HepG2 (cell line): ENCODE measurements around the gene SEC14L1. TPM values are rescaled to one million over a fixed set of nuclear protein-coding genes. Genes with fewer than 3 reads are reported as not detected.

ENCODE experiments used
- DNMT3B ChIP-seq: conservative IDR thresholded peaks from 2 replicates; pipeline ENCODE4 v1.6.1; 2016; ENCODE audit warnings: missing biosample characterization, control low read depth
- FOXA3 ChIP-seq: IDR thresholded peaks from 2 replicates; pipeline ENCODE4 v1.6.1; 2016; ENCODE audit warnings: missing genetic modification reagents, missing compliant biosample characterization
- HNRNPL ChIP-seq: fragments of 200-400 bp; formaldehyde crosslinking; IDR thresholded peaks from 2 replicates; pipeline ENCODE4 v1.6.1; 2017; ENCODE audit warnings: mild to moderate bottlenecking, low read depth, low read length
- PHF5A ChIP-seq: IDR thresholded peaks from one replicate; pipeline ENCODE4 v1.6.1; 2018; ENCODE audit warnings: low read depth, missing genetic modification reagents; ENCODE audit not compliant: unreplicated experiment
- ZNF598 ChIP-seq: sonication (generic); formaldehyde crosslinking; IDR thresholded peaks from 2 replicates; pipeline ENCODE4 v1.5.1; 2020; ENCODE audit warnings: mild to moderate bottlenecking, missing genetic modification reagents, borderline replicate concordance
- polyA plus RNA-seq, 8 experiments: library from polyadenylated mRNA; depleted of rRNA in 3 of 8; stranded (reverse) in 7 of 8; unstranded in 1 of 8; fragments of >200 nt; fragmentation: Illumina TruSeq in 4 of 8; extraction: Trizol in 4 of 8; gene quantifications; 2 replicates each; pipeline versions ENCODE4 v1.2.1 to v1.2.3, GENCODE V29; 2011 to 2016; ENCODE audit warnings: low read depth in 4 of 8, missing spikeins in 1 of 8, mixed read lengths in 1 of 8; ENCODE audit not compliant: insufficient read depth in 1 of 8
- total RNA-seq, 5 experiments: library from RNA; depleted of rRNA; stranded (reverse); fragments of >200 nt; fragmentation: Illumina TruSeq; extraction: Trizol; gene quantifications; 2 replicates each; pipeline ENCODE4 v1.2.3, GENCODE V29; 2016; ENCODE audit warnings: low read depth in 1 of 5
- TF ChIP-seq, protein P1 (sequence below): sonication (generic); formaldehyde crosslinking; IDR thresholded peaks from 2 replicates; pipeline ENCODE4 v1.9.0; 2022; ENCODE audit warnings: low read depth, missing genetic modification reagents
- TF ChIP-seq, protein P2 (sequence below): sonication (generic); formaldehyde crosslinking; IDR thresholded peaks from 2 replicates; pipeline ENCODE4 v1.5.1; 2020; ENCODE audit warnings: mild to moderate bottlenecking, missing genetic modification reagents, borderline replicate concordance
- TF ChIP-seq, protein P3 (sequence below): sonication (generic); formaldehyde crosslinking; IDR thresholded peaks from 2 replicates; pipeline ENCODE4 v1.8.1; 2023; ENCODE audit warnings: mild to moderate bottlenecking, inconsistent platforms, moderate library complexity, missing genetic modification reagents, borderline replicate concordance
- TF ChIP-seq, protein P4 (sequence below): sonication (generic); formaldehyde crosslinking; IDR thresholded peaks from 2 replicates; pipeline ENCODE4 v1.4.0; 2020; ENCODE audit warnings: missing genetic modification reagents
- TF ChIP-seq, protein P5 (sequence below): sonication (generic); formaldehyde crosslinking; IDR thresholded peaks from 2 replicates; pipeline ENCODE4 v1.8.0; 2022; ENCODE audit warnings: missing genetic modification reagents, mild to moderate bottlenecking, moderate library complexity, borderline replicate concordance
- TF ChIP-seq, protein P6 (sequence below): sonication (generic); formaldehyde crosslinking; IDR thresholded peaks from 2 replicates; pipeline ENCODE4 v1.5.0; 2020; ENCODE audit warnings: missing genetic modification reagents, mild to moderate bottlenecking, borderline replicate concordance
- TF ChIP-seq, protein P7 (sequence below): sonication (generic); formaldehyde crosslinking; IDR thresholded peaks from 2 replicates; pipeline ENCODE4; 2020; ENCODE audit warnings: missing genetic modification reagents, mild to moderate bottlenecking, borderline replicate concordance

The SEC14L1 gene
- total and polyA plus RNA-seq, 2 of the 13 experiments (the other 11 are each of a cell fraction or from before 2014, with no cell fraction given) = 26.3 to 43.9 TPM

DNA sequence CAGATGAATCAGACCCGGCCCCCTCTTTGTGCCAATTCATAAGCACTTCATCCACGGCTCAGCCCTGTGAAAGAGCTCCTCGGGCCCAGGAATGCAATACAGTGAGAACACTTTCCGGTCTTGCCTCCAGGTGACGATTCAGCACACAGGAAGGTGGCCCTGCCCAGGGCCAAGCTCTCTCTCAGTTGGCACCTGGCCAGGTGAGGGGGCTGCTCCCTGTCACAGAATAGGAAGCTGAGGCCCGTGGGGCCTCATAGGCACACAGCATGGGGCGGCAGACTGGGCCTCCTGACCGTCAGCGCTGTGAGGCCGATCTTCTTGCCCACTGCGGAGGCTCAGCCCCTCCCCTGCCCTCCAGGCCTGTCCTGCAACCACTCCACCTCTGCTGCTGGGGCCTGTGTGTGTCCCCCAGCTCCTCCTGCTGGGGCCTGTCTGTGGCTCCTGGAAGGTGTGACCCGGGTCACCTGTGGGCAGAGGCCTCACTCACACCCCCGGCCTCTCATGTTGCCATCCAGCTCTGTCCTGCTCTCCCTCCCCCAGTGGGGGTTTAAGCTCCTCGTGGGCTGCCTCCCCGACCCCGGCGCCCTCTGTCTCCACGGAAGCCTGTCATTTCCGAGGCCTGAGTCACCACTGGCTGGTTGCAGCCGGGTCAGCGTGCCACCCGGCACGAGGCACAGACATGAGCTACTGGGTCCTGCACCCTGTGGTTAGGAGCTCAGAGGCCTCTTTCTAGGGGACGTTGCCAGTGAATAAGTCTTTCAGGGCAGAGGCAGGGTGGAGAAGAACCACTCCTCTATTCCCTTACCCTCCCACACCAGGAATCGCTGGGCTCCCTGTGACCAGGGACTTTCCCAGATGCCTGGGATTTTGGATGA lies 114.4 kb downstream of the SEC14L1 start (continued):
- TF ChIP-seq, protein P1, sequence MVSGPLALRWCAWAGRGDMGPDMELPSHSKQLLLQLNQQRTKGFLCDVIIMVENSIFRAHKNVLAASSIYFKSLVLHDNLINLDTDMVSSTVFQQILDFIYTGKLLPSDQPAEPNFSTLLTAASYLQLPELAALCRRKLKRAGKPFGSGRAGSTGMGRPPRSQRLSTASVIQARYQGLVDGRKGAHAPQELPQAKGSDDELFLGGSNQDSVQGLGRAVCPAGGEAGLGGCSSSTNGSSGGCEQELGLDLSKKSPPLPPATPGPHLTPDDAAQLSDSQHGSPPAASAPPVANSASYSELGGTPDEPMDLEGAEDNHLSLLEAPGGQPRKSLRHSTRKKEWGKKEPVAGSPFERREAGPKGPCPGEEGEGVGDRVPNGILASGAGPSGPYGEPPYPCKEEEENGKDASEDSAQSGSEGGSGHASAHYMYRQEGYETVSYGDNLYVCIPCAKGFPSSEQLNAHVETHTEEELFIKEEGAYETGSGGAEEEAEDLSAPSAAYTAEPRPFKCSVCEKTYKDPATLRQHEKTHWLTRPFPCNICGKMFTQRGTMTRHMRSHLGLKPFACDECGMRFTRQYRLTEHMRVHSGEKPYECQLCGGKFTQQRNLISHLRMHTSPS (CRISPR knock-in tag) = peak; percentile 96
- TF ChIP-seq, protein P2, sequence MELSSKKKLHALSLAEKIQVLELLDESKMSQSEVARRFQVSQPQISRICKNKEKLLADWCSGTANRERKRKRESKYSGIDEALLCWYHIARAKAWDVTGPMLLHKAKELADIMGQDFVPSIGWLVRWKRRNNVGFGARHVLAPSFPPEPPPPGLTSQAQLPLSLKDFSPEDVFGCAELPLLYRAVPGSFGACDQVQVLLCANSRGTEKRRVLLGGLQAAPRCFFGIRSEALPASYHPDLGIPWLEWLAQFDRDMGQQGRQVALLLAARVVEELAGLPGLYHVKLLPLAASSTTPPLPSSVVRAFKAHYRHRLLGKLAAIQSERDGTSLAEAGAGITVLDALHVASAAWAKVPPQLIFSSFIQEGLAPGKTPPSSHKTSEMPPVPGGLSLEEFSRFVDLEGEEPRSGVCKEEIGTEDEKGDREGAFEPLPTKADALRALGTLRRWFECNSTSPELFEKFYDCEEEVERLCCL (CRISPR knock-in tag) = no peak
- TF ChIP-seq ZNF598 (CRISPR knock-in tag) (0 out of 2 replicates have a peak, but pooled peaks have one; percentile 30), HNRNPL (peak; percentile 98), PHF5A (CRISPR knock-in tag) (no peak), DNMT3B (CRISPR knock-in tag) (peak; percentile 55; the same call in 1 of the 2 replicates), FOXA3 (CRISPR knock-in tag) (peak; percentile 28; the same call in 1 of the 2 replicates)
- TF ChIP-seq, protein P3, sequence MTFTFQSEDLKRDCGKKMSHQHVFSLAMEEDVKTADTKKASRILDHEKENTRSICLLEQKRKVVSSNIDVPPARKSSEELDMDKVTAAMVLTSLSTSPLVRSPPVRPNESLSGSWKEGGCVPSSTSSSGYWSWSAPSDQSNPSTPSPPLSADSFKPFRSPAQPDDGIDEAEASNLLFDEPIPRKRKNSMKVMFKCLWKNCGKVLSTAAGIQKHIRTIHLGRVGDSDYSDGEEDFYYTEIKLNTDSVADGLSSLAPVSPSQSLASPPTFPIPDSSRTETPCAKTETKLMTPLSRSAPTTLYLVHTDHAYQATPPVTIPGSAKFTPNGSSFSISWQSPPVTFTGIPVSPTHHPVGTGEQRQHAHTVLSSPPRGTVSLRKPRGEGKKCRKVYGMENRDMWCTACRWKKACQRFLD (CRISPR knock-in tag) = 0 out of 2 replicates have a peak, but pooled peaks have one; percentile 38
- TF ChIP-seq, protein P4, sequence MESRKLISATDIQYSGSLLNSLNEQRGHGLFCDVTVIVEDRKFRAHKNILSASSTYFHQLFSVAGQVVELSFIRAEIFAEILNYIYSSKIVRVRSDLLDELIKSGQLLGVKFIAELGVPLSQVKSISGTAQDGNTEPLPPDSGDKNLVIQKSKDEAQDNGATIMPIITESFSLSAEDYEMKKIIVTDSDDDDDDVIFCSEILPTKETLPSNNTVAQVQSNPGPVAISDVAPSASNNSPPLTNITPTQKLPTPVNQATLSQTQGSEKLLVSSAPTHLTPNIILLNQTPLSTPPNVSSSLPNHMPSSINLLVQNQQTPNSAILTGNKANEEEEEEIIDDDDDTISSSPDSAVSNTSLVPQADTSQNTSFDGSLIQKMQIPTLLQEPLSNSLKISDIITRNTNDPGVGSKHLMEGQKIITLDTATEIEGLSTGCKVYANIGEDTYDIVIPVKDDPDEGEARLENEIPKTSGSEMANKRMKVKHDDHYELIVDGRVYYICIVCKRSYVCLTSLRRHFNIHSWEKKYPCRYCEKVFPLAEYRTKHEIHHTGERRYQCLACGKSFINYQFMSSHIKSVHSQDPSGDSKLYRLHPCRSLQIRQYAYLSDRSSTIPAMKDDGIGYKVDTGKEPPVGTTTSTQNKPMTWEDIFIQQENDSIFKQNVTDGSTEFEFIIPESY (CRISPR knock-in tag) = peak; percentile 18; the same call in 1 of the 2 replicates
- TF ChIP-seq, protein P5, sequence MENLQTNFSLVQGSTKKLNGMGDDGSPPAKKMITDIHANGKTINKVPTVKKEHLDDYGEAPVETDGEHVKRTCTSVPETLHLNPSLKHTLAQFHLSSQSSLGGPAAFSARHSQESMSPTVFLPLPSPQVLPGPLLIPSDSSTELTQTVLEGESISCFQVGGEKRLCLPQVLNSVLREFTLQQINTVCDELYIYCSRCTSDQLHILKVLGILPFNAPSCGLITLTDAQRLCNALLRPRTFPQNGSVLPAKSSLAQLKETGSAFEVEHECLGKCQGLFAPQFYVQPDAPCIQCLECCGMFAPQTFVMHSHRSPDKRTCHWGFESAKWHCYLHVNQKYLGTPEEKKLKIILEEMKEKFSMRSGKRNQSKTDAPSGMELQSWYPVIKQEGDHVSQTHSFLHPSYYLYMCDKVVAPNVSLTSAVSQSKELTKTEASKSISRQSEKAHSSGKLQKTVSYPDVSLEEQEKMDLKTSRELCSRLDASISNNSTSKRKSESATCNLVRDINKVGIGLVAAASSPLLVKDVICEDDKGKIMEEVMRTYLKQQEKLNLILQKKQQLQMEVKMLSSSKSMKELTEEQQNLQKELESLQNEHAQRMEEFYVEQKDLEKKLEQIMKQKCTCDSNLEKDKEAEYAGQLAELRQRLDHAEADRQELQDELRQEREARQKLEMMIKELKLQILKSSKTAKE (CRISPR knock-in tag) = peak; percentile 64
- TF ChIP-seq, protein P6, sequence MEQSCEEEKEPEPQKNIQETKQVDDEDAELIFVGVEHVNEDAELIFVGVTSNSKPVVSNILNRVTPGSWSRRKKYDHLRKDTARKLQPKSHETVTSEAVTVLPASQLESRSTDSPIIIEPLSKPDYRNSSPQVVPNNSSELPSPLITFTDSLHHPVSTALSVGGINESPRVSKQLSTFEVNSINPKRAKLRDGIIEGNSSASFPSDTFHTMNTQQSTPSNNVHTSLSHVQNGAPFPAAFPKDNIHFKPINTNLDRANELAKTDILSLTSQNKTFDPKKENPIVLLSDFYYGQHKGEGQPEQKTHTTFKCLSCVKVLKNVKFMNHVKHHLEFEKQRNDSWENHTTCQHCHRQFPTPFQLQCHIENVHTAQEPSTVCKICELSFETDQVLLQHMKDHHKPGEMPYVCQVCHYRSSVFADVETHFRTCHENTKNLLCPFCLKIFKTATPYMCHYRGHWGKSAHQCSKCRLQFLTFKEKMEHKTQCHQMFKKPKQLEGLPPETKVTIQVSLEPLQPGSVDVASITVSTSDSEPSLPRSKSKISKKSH (CRISPR knock-in tag) = peak; percentile 79; the same call in 1 of the 2 replicates
- TF ChIP-seq, protein P7, sequence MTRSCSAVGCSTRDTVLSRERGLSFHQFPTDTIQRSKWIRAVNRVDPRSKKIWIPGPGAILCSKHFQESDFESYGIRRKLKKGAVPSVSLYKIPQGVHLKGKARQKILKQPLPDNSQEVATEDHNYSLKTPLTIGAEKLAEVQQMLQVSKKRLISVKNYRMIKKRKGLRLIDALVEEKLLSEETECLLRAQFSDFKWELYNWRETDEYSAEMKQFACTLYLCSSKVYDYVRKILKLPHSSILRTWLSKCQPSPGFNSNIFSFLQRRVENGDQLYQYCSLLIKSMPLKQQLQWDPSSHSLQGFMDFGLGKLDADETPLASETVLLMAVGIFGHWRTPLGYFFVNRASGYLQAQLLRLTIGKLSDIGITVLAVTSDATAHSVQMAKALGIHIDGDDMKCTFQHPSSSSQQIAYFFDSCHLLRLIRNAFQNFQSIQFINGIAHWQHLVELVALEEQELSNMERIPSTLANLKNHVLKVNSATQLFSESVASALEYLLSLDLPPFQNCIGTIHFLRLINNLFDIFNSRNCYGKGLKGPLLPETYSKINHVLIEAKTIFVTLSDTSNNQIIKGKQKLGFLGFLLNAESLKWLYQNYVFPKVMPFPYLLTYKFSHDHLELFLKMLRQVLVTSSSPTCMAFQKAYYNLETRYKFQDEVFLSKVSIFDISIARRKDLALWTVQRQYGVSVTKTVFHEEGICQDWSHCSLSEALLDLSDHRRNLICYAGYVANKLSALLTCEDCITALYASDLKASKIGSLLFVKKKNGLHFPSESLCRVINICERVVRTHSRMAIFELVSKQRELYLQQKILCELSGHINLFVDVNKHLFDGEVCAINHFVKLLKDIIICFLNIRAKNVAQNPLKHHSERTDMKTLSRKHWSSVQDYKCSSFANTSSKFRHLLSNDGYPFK = peak; percentile 77
